ENCODE results near the gene IL6ST.
"Not testable (repeated sequence)": the region's sequence is repeated elsewhere in the genome, so short reads cannot be mapped to it uniquely, and the experiment has no call there.

IL6ST gene

GRCh38 chr5:55994495-55994997 lies at the start of gene IL6ST:
TSS of gene IL6ST (minus strand) at chr5:55994963. CDS start at chr5:55976278, 18,685 bp downstream.
- no peak for DNase-seq

GRCh38 chr5:56039985-56040384 lies 45.2 kb upstream of the IL6ST start:
- DNase-seq = no peak

DNA sequence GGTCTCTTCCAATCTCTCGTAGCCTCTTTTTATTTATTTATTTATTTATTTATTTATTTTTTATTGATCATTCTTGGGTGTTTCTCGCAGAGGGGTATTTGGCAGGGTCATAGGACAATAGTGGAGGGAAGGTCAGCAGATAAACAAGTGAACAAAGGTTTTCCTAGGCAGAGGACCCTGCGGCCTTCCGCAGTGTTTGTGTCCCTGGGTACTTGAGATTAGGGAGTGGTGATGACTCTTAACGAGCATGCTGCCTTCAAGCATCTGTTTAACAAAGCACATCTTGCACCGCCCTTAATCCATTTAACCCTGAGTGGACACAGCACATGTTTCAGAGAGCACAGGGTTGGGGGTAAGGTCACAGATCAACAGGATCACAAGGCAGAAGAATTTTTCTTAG lies 43.4 kb upstream of the IL6ST start:
- DNase-seq = not testable (repeated sequence)

DNA sequence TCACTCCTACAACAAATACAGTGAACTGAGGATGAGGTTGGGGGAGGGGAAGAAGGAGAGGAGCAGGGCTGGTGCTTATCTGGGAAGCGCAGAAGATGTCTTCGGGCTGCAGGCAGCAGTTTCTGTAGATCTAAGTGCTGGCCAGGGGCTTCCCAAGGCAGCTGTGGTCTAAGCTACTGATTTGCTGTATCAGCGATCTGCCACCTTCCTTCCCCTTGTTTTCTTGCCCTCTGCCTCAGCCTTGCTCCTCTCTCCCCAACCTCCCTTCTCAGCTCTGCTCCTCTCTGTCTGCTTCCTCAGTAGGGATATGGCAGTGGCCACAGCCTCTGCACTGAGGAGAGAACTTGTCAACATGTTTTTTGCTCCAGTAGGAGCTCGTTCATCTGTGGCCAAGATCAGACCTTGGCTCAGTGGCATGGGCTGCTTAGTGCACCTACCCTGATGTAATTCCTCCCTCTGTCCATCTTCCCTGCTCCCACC lies 42.8 kb upstream of the IL6ST start:
- no peak for DNase-seq

- DNase-seq = not testable (repeated sequence)
Observed at GRCh38 chr5:56035394-56035793, 40.6 kb upstream of the IL6ST start.

- DNase-seq = not testable (repeated sequence)
Observed at GRCh38 chr5:56029871-56030630, 35.3 kb upstream of the IL6ST start.

GRCh38 chr5:56029457-56029856 lies 34.7 kb upstream of the IL6ST start:
- DNase-seq = no peak

DNA sequence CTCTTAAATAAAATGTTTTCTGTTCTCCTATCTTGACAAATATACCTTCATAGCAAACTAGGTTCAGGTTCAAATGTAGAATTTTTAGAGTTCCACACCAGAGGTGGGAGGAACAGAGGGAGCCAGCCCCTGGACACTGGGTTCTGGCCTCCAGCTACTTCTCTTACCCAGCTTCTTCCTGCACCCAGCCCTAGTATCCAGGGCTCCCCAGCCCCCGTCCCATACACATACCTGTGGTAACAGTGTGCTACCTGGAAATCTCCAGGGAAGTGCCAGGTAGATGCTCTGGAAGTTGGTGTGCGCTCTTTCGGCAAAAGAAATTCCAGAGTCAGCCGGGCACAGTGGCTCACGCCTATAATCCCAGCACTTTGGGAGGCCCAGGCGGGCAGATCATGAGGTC lies 33.9 kb upstream of the IL6ST start:
- no peak for DNase-seq

DNA sequence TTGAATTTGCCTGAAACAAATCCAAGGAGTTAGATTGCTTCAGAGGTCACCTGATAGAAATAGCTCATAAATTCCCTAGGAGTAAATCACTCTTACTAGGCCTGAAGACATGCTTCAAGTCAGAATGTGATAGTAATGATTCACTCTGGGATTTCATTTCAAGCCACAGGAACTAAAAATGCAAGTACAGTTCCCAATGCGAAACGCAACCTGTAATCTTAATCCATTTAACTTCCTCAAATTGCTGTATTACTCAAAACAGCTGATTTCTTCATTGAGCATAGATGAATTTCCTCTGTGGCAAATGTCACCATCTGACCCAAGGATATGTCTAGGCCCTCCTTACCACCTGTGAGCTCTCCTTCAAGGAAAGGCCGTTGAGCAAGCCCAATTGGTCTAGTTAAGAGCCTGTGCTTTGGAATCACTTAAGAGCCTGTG lies 32.1 kb upstream of the IL6ST start:
- DNase-seq = peak; percentile 45

- DNase-seq = no peak
Observed at GRCh38 chr5:56025151-56025885, 30.6 kb upstream of the IL6ST start.

- no peak for DNase-seq
Observed at GRCh38 chr5:56024810-56025150, 30.0 kb upstream of the IL6ST start.

DNA sequence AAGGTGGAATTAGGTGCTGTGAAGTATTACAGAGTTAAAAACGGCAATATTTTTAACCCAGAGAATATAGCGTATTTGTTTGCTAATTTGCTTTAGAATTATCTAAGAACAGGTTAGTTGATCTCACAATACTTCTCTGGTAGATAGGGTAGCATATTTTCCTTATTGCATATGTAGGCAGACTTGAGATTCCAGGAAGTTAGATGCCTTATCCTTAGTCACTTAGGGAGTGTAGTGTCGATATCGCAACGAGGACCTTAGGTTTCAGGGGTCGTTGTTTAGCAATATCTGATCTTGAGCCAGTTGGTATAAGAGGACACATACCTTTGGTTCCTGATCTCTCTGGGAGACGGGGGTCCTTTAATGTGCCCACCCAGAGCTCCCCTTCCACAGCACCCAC lies 28.5 kb upstream of the IL6ST start:
- DNase-seq = no peak

- DNase-seq = no peak
Observed at GRCh38 chr5:56019306-56020272, 24.8 kb upstream of the IL6ST start.

DNA sequence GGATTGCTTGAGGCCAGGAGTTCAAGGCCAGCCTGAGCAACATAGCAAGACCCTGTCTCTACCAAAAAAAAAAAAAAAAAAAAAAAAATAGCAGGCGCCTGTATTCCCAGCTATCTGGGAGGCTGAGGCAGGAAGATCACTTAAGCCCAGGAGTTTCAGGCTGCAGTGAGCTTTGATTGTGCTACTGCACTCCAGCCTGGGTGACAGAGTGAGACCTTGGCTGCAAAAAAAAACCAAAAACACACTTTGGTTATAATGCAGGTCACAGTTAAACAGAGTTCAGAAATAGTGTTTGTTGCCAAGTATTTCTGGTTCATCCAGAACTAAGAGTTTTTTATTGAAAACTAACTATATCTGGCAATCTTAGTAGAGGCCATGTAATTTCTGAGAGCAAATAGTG lies 24.1 kb upstream of the IL6ST start:
- DNase-seq = no peak

GRCh38 chr5:56014701-56015100 lies 19.9 kb upstream of the IL6ST start:
- not testable (repeated sequence) for DNase-seq

- not testable (repeated sequence) for DNase-seq
Observed at GRCh38 chr5:56013939-56014338, 19.2 kb upstream of the IL6ST start.

DNA sequence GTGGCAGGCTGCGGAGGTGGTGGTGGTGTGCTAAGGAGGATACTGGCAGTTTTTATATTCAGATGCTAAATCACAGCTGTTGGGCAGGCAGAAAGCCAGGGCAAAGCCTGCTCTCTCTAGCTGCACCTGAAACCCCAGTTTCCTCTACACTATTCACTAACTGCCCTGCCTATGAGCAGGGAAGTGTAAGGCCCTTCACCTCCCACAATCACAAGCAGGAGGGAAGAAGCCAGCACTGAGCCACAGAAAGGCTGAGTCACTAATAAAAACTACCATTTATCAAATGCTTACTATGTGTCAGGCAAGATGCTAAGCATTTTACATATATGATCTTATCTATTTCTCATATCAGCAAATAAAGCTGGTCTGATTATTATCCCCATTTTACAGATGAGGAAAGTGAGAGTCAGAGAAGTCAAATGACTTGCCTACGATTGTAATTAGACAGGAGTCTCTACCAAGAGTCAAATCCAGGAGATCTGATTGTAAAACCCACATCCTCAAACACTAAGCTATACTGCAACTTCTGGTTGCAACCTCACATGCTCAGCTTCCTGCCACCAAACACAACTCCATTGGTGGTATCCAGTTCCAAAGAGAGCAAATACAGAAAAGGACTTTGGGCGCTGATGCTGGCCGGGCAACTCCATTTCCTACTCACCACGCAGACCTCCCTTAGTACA lies 17.7 kb upstream of the IL6ST start:
- no peak for DNase-seq

DNA sequence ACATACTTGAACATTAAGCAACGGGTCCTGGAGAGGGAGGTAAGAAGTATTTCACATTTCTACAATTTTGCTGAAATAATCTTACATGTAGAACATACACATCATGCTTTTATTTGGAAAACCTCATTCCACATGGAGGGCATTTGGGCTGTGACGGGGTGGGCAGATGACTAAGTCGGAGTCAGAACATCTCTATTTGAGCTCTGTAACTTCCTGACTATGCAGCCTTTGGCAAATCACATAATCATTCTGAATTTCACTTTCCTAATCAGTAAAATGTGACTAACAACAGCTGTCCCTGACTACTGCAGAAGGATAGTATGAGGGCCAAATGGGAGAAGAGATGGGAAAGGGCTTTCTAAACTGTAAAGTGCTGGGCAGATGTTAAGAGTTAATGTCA lies 17.1 kb upstream of the IL6ST start:
- no peak for DNase-seq

GRCh38 chr5:56010431-56010830 lies 15.7 kb upstream of the IL6ST start:
- DNase-seq = no peak

GRCh38 chr5:56006600-56006999 lies 11.8 kb upstream of the IL6ST start:
- no peak for DNase-seq

DNA sequence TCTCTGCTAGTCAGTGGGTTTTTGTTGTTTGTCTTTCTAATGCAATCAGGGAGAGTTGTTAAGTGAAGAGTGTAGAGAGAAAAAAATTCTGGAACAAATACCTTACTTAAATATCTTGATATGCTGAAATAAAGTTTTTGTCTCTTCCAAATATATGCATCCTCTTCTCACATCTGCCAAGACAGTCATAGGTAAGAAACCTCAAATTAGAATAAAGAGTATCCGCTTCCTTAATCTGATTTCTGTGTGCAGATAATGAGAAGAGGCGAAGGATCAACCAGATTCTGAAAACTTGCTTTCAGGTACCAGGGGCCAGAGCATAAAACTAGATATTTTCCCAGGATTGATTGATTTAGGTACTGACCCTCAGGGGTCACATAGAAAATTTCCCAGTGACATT lies 11.3 kb upstream of the IL6ST start:
- DNase-seq = no peak

GRCh38 chr5:56004874-56005273 lies 10.1 kb upstream of the IL6ST start:
- DNase-seq = no peak
